ENCODE measurements around the gene ZNF638.

GRCh38 chr2:71417300-71418202 lies 86.0 kb downstream of the ZNF638 start:
- no peak for TF ChIP-seq TCF12 (IDR thresholded peaks at IDR 0.05; ENCODE audit: low read depth)
- no peak for TF ChIP-seq EP300 (IDR thresholded peaks at IDR 0.05; ENCODE audit: borderline replicate concordance)
- TF ChIP-seq FOXM1 (IDR thresholded peaks at IDR 0.05; ENCODE audit: borderline replicate concordance, low read depth) = no peak
- TF ChIP-seq CREB1 (IDR thresholded peaks at IDR 0.05; ENCODE audit: low read depth) = no peak
- TF ChIP-seq NFIC (IDR thresholded peaks at IDR 0.05) = no peak
- no peak for TF ChIP-seq TAF1 (IDR thresholded peaks at IDR 0.05; ENCODE audit: low read depth)
- no peak for TF ChIP-seq EGR1 (IDR thresholded peaks at IDR 0.05)
- no peak for TF ChIP-seq TEAD4 (IDR thresholded peaks at IDR 0.05)
- TF ChIP-seq CEBPB (IDR thresholded peaks at IDR 0.05) = no peak
- no peak for TF ChIP-seq YY1 (IDR thresholded peaks at IDR 0.05; ENCODE audit: low read depth)
- no peak for TF ChIP-seq RAD21 (IDR thresholded peaks at IDR 0.05; ENCODE audit: low read depth)
